Endothelial cell of hepatic sinusoid (primary cell): ENCODE data around the gene SHC4.

Source experiments
- in situ Hi-C: cut with HindIII; loops from 2 replicates; pipeline ENCODE4 v1.10.0; 2017; ENCODE audit warnings: low sequenced_read_pairs

The SHC4 gene

GRCh38 chr15:48888191-48888590 is 75.5 kb downstream of the SHC4 start:
- in situ Hi-C loops: no loop called here

GRCh38 chr15:48887144-48887543 is 76.6 kb downstream of the SHC4 start:
- in situ Hi-C loops: no loop called here

DNA sequence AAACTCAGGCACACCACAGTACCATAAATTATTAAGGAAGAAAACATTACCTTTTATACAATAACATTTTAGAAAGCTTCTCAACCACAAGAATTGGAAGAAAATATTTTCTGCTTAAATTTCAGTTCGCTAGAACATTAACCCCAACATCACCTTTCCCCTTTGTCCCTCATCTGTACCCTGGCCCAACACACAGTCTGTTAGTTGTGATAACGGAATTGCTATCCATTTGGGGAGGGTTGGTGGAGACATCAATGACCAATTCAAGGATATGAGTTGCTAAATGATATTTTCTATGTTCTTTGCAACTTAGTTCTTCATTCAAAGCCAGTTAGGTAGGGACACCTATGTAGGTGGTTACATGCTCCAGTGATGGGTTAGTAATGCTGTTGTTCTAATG is 80.0 kb downstream of the SHC4 start:
- in situ Hi-C loops: no loop called here

GRCh38 chr15:48880070-48880634 is 83.6 kb downstream of the SHC4 start:
- in situ Hi-C loops: no loop called here

GRCh38 chr15:48877630-48878595 is 85.8 kb downstream of the SHC4 start, which contains the start of gene EID1:
EID1 (plus strand) TSS chr15:48878134; CDS start chr15:48878177, 43 bp downstream.
- in situ Hi-C loops: loop anchor here (5.0 kb wide), 2 partner anchors 94 to 344 kb away; no protein-coding TSS in a partner anchor

DNA sequence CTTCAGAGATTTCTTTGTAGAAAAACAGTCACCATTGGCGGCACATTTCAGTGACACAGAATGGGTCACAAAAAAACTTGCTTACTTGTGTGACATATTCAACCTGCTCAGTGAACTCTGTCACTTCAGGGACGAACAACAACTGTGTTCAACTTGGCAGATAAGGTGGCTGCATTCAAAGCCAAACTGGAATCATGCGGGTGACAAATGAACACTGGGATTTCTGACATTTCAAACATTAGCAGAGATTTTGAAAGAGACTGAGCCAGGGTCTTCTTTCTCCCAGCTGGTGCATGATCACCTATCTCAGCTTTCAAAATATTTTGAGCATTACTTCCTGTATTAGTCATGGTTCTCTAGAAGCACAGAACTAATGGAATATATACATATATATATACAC is 87.7 kb downstream of the SHC4 start:
- in situ Hi-C loops: loop anchor here (5.0 kb wide), 2 partner anchors 96 to 346 kb away; no protein-coding TSS in a partner anchor

DNA sequence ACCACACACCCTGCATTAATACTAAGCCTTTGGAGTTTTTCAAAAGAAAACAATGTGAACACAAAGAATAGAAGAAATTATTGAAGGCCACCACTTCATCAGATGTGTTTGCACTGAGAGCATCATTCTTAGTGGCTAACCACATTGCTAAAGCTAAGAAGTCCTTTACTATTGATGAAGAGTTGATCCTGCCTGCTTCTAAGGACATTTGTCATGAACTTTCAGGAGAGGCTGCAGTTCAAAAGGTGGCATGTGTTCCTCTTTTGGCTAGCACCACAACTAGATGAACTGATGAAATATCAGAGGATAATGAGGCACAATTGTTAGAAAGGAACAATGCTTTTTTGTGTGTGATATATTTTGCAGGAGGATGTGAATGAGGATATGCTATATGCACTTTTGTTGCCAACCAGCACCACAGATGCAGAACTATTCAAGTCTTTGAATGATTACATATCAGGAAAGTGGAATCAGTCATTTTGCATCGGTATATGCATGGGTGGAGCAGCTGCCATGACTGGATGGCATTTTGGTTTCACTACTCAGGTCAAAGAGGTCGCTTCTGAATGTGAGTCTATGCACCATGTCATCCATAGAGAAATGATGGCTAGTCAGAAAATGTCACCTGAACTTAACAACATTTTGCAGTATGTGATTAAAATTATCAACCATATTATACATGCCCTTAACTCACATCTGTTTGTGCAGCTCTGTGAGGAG is 88.3 kb downstream of the SHC4 start:
- in situ Hi-C loops: loop anchor here (5.0 kb wide), 2 partner anchors 97 to 347 kb away; no protein-coding TSS in a partner anchor

GRCh38 chr15:48872632-48873031 is 91.1 kb downstream of the SHC4 start:
- in situ Hi-C loops: loop anchor here (5.0 kb wide), 1 partner anchor 275 kb away; no protein-coding TSS in a partner anchor

DNA sequence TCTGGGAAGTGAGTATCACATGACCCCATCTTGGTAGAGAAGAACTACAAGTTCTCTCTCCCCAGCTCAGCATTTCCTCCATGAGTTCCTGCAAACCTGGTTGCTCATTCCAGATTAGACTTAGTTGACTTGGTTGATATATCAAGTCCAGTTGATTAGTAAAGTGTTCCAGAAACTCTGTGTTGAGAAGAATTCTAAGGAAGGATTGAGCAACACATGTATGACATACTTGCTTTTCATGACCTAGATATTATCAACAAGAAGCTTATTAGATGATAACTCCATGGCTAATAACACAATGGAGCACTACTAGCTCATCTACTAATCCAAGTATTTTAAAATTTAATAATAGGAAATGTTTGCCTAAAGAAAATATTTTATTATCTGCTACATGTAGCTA is 92.2 kb downstream of the SHC4 start:
- in situ Hi-C loops: loop anchor here (5.0 kb wide), 1 partner anchor 276 kb away; no protein-coding TSS in a partner anchor

DNA sequence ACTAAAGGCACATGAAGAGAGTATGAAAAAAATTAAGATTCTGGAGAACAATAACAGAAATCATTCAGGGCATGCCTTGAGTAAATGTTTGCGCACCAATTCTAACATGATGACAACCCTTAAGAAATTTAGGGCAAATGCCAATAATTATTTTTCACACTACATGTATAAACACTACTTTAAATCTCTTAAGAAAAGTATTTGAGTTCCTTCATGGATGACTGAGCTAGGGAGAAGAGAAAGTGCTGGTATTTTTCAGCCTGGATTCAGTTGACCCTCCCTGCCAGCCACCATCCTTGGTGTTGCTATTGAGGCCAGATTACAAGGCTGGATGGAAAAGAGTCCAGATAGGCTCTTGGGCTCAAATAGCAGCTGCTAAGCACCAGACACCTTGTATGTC is 93.8 kb downstream of the SHC4 start:
- in situ Hi-C loops: loop anchor here (5.0 kb wide), 1 partner anchor 277 kb away; no protein-coding TSS in a partner anchor

- in situ Hi-C loops: no loop called here
Observed at GRCh38 chr15:48868536-48868935, 95.2 kb downstream of the SHC4 start.

DNA sequence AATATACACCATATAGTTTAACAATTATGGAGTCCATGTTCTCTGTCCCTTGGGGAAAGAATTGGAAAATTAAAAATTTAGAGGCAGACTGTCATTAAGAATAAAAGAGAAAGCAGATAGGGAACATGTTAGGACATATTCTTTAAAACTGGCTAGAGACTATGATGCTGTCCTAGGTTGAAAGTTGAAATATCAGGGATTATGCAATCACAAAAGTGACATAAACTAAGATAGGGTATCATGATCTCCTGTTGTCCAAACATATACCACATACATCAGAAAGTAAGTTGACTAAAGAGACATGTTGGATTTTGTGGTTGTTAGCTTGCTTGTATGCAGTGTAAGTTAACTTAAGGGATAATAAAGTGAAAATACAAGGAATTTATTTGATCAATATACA is 95.7 kb downstream of the SHC4 start:
- in situ Hi-C loops: no loop called here

DNA sequence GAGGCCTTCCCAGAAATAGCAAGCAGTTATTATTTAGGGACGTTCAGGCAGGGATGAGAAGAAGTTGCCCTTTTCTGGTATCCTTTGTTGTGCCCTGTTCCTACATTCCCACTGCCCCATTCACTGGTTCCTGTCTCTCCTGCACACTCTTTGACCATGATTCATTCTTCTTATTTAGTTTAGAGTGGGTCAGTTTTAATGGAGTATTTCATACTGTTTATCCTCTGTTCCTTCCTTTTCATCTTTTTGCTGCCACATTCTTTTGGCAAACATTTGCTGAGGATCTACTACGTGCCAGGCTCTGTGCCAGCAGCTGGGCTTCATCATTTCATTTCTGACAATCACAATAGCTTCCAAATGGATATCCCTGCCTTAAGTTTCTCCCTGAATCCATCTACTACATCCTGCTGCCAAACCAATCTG is 97.6 kb downstream of the SHC4 start:
- in situ Hi-C loops: no loop called here

- in situ Hi-C loops: no loop called here
Observed at GRCh38 chr15:48865370-48866079, 98.2 kb downstream of the SHC4 start.

- in situ Hi-C loops: no loop called here
Observed at GRCh38 chr15:48862705-48863104, 101.0 kb downstream of the SHC4 start.

- in situ Hi-C loops: no loop called here
Observed at GRCh38 chr15:48861813-48862431, 101.8 kb downstream of the SHC4 start.

DNA sequence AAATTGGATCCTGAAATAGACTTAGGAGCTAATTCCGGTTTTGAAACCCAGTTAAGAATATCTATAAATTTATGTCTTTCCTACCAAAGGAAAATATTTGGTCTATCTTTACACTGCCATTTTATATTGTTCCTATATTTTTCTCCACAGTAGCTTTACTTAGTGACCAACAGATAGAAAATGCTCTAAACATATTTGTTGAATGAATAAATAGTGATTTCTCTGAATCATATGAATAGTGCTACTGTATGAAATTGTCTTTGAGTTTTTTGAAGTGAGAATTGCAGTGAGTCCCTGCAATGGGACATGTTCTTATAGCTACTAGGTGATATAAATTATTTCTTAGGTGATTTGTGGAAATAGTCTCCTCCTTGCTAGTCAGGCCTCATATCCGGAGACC is 104.3 kb downstream of the SHC4 start:
- in situ Hi-C loops: no loop called here

DNA sequence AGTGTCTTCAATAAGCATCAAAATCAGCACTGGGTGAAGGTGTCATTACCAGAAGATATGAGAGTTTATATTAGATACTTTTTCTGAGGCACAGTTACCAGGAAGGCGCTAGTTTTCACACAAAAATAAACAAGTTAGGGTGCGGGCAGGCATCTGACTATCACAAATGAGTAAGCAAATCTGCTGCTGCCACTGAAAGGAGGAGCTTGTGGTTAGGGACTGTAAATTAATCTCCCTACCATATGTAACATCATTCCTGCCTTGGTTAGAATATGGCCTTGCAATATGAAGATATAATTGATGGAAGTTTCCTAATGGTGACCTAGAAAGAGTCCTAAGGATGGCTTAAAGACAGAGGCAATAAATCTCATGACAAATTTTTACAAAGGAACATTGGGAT is 105.3 kb downstream of the SHC4 start:
- in situ Hi-C loops: no loop called here

DNA sequence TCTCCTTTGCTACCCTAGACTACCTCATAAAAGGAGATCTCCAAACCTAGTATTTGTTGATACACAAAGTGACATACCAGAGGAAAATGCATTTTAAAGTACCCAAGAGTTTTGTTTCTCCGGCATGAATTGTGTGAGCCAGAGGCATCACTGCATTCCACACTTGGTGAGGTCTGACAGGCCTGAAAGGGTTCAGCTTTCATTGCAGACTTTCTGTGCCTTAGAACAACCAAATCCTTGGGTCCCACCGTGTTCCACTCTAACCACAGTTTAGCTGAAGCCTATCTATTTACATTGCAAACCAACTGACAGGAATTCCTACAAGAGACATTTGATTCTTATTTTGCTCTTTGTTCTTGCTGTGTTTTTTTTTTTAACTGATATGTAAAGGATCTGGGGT is 106.8 kb downstream of the SHC4 start:
- in situ Hi-C loops: no loop called here
